Nephron progenitor cell (in vitro differentiated cells): Measurements from ENCODE around the gene CISH.

Source experiments
- DNase-seq: peaks from one replicate; pipeline ENCODE4 v3.0.0; 2021
- H3K27ac Mint-ChIP-seq: 2 replicates; pipeline ENCODE4 v1.8.0; 2021; ENCODE audit warnings: mild to moderate bottlenecking, moderate library complexity, mixed read lengths
- H3K27me3 Mint-ChIP-seq: 2 replicates; pipeline ENCODE4 v1.8.0; 2021; ENCODE audit warnings: mild to moderate bottlenecking, low read depth, mixed read lengths; ENCODE audit not compliant: poor library complexity
- H3K36me3 Mint-ChIP-seq: 2 replicates; pipeline ENCODE4 v1.8.0; 2021; ENCODE audit warnings: low read depth, mixed read lengths
- H3K4me1 Mint-ChIP-seq: 2 replicates; pipeline ENCODE4 v1.8.0; 2021; ENCODE audit warnings: mixed read lengths
- H3K4me3 Mint-ChIP-seq: 2 replicates; pipeline ENCODE4 v1.8.0; 2021; ENCODE audit warnings: mild to moderate bottlenecking, moderate library complexity, mixed read lengths
- H3K9me3 Mint-ChIP-seq: 2 replicates; pipeline ENCODE4 v1.8.0; 2021; ENCODE audit warnings: mild to moderate bottlenecking, moderate library complexity, mixed read lengths
- TF ChIP-seq, protein P1 (sequence below): fragments of 200-600 bp; sonication (generic); IDR thresholded peaks from 2 replicates; pipeline ENCODE4 v1.5.0; 2021; ENCODE audit warnings: antibody characterized with exemption

Gene CISH

GRCh38 chr3:50568947-50569749 lies 42.4 kb downstream of the CISH start, which contains the start of gene HEMK1:
Gene HEMK1 (plus strand): TSS chr3:50569522. CDS start chr3:50571105, 1,583 bp downstream.
- peak; percentile 97 for DNase-seq
- Mint-ChIP-seq H3K27ac (peak within 1 kb of the TSS; percentile 94), H3K4me1 (peaks cover 24% of the 10 kb centered on the region), H3K27me3 (peaks cover 24% of the 10 kb centered on the region), H3K4me3 (peak within 1 kb of the TSS; percentile 97), H3K36me3 (no peaks in the 10 kb centered on the region), H3K9me3 (no peaks in the 10 kb centered on the region)
- TF ChIP-seq, protein P1, sequence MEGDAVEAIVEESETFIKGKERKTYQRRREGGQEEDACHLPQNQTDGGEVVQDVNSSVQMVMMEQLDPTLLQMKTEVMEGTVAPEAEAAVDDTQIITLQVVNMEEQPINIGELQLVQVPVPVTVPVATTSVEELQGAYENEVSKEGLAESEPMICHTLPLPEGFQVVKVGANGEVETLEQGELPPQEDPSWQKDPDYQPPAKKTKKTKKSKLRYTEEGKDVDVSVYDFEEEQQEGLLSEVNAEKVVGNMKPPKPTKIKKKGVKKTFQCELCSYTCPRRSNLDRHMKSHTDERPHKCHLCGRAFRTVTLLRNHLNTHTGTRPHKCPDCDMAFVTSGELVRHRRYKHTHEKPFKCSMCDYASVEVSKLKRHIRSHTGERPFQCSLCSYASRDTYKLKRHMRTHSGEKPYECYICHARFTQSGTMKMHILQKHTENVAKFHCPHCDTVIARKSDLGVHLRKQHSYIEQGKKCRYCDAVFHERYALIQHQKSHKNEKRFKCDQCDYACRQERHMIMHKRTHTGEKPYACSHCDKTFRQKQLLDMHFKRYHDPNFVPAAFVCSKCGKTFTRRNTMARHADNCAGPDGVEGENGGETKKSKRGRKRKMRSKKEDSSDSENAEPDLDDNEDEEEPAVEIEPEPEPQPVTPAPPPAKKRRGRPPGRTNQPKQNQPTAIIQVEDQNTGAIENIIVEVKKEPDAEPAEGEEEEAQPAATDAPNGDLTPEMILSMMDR = no peak

DNA sequence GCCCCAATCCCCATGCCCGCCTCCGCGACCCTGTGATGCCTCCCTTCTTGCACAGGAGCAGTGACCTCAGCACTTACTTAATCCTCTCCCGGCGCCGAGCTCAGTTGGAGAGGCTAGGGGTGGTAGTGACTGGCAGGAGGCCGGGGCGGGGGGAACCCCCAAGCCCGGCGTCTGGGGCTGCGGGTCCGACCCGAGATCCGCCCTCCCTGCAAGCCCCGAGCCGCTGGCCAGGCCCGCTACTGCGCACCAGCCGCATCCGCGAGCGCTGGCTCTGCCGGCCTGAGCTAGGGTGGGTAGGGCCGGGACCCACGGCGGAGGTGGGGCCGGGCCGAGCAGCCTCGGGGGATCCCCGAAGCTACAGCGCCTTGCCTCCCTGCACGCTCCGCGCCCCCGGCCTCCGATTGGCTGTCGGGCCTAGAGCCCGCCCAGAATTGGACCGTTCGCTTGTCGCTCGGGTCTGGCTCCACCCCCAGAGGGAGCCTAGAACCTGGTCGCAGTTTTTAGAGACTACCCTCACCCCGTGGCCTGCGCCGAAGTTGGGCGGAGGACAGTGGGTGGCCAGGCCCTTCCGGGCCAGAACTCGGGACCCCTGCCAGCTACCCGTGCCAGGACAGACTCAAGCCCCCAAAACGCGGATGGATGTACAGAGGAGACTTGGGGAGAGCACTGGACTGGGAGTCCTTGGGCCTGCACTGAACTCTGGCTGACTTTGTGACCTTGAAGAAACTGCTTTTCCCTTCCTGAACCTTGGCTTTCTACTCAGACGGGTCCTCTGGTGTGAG lies 44.0 kb downstream of the CISH start, which contains the start of gene C3orf18:
Gene C3orf18, minus strand, starts transcription at position 362 of the 782 bp plus-strand sequence. CDS start 2,048 bp downstream, outside the sequence.
- peak within 1 kb of the TSS; percentile 90 for H3K27ac Mint-ChIP-seq
- H3K27me3 Mint-ChIP-seq = peaks cover 24% of the 10 kb centered on the region
- peaks cover 24% of the 10 kb centered on the region for H3K4me1 Mint-ChIP-seq

GRCh38 chr3:50567011-50567385 lies 44.6 kb downstream of the CISH start:
- TF ChIP-seq, protein P1 = no peak
- Mint-ChIP-seq H3K4me3 (peak overlapping the region; percentile 78), H3K36me3 (no peaks in the 10 kb centered on the region), H3K27me3 (peaks cover 24% of the 10 kb centered on the region), H3K27ac (no peak overlapping the region), H3K9me3 (no peaks in the 10 kb centered on the region), H3K4me1 (peaks cover 24% of the 10 kb centered on the region)
- DNase-seq = no peak

More for the DNA sequence above, 44.0 kb downstream of the CISH start, which contains the start of gene C3orf18:
- H3K9me3 Mint-ChIP-seq = no peaks in the 10 kb centered on the region
- H3K36me3 Mint-ChIP-seq = no peaks in the 10 kb centered on the region
- TF ChIP-seq, protein P1 = no peak
- H3K4me3 Mint-ChIP-seq = peak within 1 kb of the TSS; percentile 97
- DNase-seq = peak; percentile 91

- TF ChIP-seq, protein P1 = no peak
- Mint-ChIP-seq H3K36me3 (no peaks in the 10 kb centered on the region), H3K27me3 (peaks cover 24% of the 10 kb centered on the region), H3K9me3 (no peaks in the 10 kb centered on the region), H3K27ac (no peak overlapping the region), H3K4me3 (no peak overlapping the region), H3K4me1 (peaks cover 13% of the 10 kb centered on the region)
- no peak for DNase-seq
Measured at GRCh38 chr3:50564321-50564720, 47.3 kb downstream of the CISH start.

DNA sequence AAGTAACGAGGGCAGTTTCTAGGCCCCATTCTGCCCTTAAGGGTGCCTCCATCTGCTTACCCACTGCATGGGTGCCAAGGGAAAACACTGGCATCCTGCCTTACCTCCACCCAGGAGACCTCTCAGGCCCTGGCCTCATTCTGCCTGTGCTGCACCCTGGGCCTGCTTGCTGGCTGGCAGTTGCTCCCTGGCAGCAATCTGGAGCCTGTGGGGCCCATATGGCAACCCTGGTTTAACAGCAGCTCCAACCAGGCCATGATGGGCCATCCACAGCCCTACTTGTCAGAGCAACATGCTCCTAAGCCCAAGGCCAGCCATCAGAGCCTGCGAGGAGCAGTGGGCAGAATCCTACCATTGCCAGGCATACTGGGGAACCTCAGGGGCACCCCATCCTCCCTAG lies 47.7 kb downstream of the CISH start:
- Mint-ChIP-seq H3K36me3 (no peaks in the 10 kb centered on the region), H3K4me3 (no peak overlapping the region), H3K4me1 (peaks cover 13% of the 10 kb centered on the region), H3K9me3 (no peaks in the 10 kb centered on the region), H3K27ac (no peak overlapping the region), H3K27me3 (peaks cover 24% of the 10 kb centered on the region)
- DNase-seq = no peak
- TF ChIP-seq, protein P1 = no peak
